ENCODE results near the gene OR52E5. TPM values are rescaled to one million over a fixed set of nuclear protein-coding genes. Genes with fewer than 3 reads are reported as not detected.

Gene OR52E5
- total RNA-seq, 2 experiments from 2014 or later, result not detected

DNA sequence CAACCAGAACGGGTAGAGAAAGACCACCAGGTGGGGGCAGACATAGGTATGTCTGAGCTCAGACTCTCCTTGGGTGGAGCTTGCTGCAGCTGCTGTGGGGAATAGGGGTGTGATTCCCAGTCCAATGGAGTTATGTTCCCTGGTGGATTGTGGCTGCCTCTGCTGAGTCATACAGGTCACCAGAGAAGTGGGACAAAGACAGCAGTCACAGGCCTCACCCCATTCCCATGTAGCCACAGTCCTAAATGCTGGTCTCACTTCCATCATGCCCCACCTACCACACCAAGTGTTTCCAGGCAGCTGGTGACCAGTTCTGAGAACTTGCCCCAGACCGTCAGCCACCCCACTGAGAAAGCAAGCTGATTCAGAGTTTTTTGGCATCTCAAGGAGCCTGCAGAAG is 17.5 kb downstream of the OR52E5 start:
- peaks cover 2% of the 10 kb centered on the region for H3K9me3 Mint-ChIP-seq
- no peak overlapping the region for H3K27ac Mint-ChIP-seq
- CTCF ChIA-PET, result no interaction called here
- H3K36me3 Mint-ChIP-seq (ENCODE audit: low read depth), result peaks cover 2% of the 10 kb centered on the region
- H3K4me1 Mint-ChIP-seq (ENCODE audit: low read depth), result no peaks in the 10 kb centered on the region
- peaks cover 27% of the 10 kb centered on the region for H3K27me3 Mint-ChIP-seq (ENCODE audit: low read depth)
- intact Hi-C loops (cut with micrococcal nuclease), result no loop called here
- no peak overlapping the region for H3K4me3 Mint-ChIP-seq
- DNase-seq, result no peak

DNA sequence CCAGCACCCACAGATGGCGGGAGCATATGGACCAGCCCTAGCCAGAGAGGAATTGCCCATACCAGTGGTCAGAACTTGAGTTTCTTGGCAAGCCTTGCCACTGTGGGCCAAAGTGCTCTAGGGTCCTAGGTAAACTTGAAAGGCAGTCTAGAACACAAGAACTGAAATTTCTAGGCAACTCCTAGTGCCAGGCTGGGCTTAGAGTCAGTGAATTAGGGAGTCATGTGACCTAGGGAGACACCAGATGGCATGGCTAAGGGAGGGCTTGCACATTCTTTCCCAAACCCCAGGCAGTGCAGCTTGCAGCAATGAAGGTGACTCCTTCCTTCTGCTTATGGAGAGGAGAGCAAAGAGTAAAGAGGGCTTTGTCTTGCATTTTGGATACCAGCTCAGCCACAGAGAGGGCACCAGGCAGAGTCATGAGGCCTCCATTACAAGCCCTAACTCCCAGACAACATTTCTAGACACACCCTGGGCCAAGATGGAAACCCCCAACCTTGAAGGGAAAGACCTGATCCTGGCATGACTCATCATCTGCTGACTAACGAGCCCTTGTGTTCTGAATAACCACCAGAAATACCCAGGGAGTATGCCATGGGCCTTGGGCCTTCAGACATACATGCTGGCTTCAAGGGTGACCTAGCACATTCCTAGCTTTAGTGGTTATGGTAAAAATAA is 29.9 kb downstream of the OR52E5 start:
- Mint-ChIP-seq H3K27ac (no peak overlapping the region), H3K36me3 (ENCODE audit: low read depth) (no peaks in the 10 kb centered on the region), H3K9me3 (peaks cover 9% of the 10 kb centered on the region), H3K4me3 (no peak overlapping the region), H3K27me3 (ENCODE audit: low read depth) (no peaks in the 10 kb centered on the region), H3K4me1 (ENCODE audit: low read depth) (no peaks in the 10 kb centered on the region)
- intact Hi-C loops (cut with micrococcal nuclease), result no loop called here
- CTCF ChIA-PET, result no interaction called here
- DNase-seq, result peak; percentile 71

DNA sequence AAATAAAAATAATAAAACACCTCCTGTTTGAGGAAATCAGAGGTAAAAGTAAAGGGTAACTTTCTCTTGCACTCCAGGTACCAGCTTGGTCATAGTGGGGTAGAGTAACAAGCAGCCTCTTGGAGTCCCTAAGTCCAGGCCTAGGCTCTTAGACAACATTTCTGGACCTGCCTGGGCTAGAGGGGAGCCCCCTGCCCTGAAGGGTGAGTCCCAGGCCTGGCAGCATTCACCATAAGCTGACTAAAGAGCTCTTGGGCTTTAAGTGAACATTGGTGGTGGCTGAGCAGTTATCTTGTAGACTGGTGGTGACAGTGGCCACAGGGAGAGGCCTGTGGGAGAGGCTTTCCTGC is 30.4 kb downstream of the OR52E5 start:
- Mint-ChIP-seq H3K4me1 (ENCODE audit: low read depth) (no peaks in the 10 kb centered on the region), H3K9me3 (peaks cover 11% of the 10 kb centered on the region), H3K27me3 (ENCODE audit: low read depth) (peaks cover 1% of the 10 kb centered on the region), H3K36me3 (ENCODE audit: low read depth) (no peaks in the 10 kb centered on the region), H3K4me3 (no peak overlapping the region), H3K27ac (no peak overlapping the region)
- DNase-seq, result no peak
- intact Hi-C loops (cut with micrococcal nuclease), result no loop called here
- CTCF ChIA-PET, result no interaction called here

- intact Hi-C loops (cut with micrococcal nuclease), result no loop called here
- Mint-ChIP-seq H3K4me1 (ENCODE audit: low read depth) (no peaks in the 10 kb centered on the region), H3K4me3 (no peak overlapping the region), H3K36me3 (ENCODE audit: low read depth) (no peaks in the 10 kb centered on the region), H3K9me3 (peaks cover 13% of the 10 kb centered on the region), H3K27ac (no peak overlapping the region), H3K27me3 (ENCODE audit: low read depth) (peaks cover 1% of the 10 kb centered on the region)
- CTCF ChIA-PET, result no interaction called here
- no peak for DNase-seq
These were observed 30.8 kb downstream of the OR52E5 start for GRCh38 chr11:5923794-5924193.

- CTCF ChIA-PET, result no interaction called here
- no peak overlapping the region for H3K4me3 Mint-ChIP-seq
- H3K4me1 Mint-ChIP-seq (ENCODE audit: low read depth), result no peaks in the 10 kb centered on the region
- no peaks in the 10 kb centered on the region for H3K36me3 Mint-ChIP-seq (ENCODE audit: low read depth)
- peaks cover 1% of the 10 kb centered on the region for H3K27me3 Mint-ChIP-seq (ENCODE audit: low read depth)
- DNase-seq, result no peak
- peaks cover 10% of the 10 kb centered on the region for H3K9me3 Mint-ChIP-seq
- H3K27ac Mint-ChIP-seq, result no peak overlapping the region
- intact Hi-C loops (cut with micrococcal nuclease), result no loop called here
These were observed 35.3 kb downstream of the OR52E5 start for GRCh38 chr11:5928271-5928670.

GRCh38 chr11:5928811-5929210 is 35.8 kb downstream of the OR52E5 start:
- CTCF ChIA-PET, result no interaction called here
- DNase-seq, result no peak
- Mint-ChIP-seq H3K36me3 (ENCODE audit: low read depth) (no peaks in the 10 kb centered on the region), H3K4me3 (no peak overlapping the region), H3K27me3 (ENCODE audit: low read depth) (peaks cover 1% of the 10 kb centered on the region), H3K27ac (no peak overlapping the region), H3K9me3 (peaks cover 10% of the 10 kb centered on the region), H3K4me1 (ENCODE audit: low read depth) (no peaks in the 10 kb centered on the region)
- intact Hi-C loops (cut with micrococcal nuclease), result no loop called here

DNA sequence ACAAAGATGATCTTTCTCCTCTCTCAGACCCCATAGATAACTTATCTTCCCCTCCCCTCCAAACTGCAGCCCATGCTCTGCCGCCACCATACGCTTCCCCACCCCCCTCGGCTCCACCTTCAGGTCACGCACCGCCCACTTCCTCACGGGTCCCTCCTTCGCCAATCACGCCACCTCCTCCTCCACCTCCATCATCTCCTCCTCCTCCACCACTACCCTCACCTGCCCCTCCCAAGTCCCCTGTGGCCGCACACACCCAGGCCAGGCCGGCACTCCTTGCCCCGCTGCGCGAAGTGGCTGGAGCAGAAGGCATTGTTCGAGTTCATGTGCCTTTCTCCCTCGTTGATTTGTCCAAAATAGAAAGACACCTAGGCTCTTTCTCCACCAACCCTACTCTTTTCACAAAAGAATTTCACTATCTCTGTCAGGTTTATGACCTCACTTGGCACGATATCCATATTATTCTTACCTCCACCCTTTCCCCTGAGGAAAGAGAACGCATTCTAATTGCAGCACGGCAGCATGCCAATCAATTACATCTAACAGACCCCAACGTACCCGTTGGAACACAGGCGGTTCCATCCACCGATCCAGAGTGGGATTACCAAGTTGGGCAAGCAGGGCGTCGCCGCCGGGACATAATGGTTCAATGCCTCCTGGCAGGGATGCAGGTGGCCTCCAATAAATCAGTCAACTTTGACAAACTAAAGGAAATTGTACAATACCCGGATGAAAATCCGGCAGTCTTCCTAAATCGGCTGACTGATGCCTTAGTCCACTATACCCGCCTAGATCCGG is 36.8 kb downstream of the OR52E5 start:
- H3K4me3 Mint-ChIP-seq, result no peak overlapping the region
- intact Hi-C loops (cut with micrococcal nuclease), result no loop called here
- H3K4me1 Mint-ChIP-seq (ENCODE audit: low read depth), result no peaks in the 10 kb centered on the region
- CTCF ChIA-PET, result no interaction called here
- H3K27me3 Mint-ChIP-seq (ENCODE audit: low read depth), result peaks cover 1% of the 10 kb centered on the region
- H3K9me3 Mint-ChIP-seq, result peaks cover 6% of the 10 kb centered on the region
- no peaks in the 10 kb centered on the region for H3K36me3 Mint-ChIP-seq (ENCODE audit: low read depth)
- no peak for DNase-seq
- no peak overlapping the region for H3K27ac Mint-ChIP-seq

DNA sequence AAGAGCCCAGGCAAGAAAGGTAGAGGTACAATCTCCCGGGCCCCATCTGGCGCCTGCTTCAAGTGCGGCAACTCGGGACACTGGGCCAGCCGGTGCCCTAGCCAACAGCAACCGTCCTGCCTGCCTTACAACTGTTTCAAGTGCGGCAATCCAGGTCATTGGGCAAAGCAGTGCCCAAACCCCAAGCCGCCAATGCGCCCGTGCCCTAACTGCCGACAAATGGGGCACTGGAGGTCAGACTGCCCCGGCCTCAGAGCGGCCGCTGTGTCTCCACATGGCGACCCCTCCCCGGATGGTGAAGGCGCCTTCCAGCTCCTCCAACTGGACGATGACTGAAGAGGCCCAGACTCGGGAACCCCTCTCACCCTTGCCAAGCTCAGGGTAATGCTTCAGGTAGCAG is 37.6 kb downstream of the OR52E5 start:
- Mint-ChIP-seq H3K4me1 (ENCODE audit: low read depth) (no peaks in the 10 kb centered on the region), H3K4me3 (no peak overlapping the region), H3K27me3 (ENCODE audit: low read depth) (peaks cover 1% of the 10 kb centered on the region), H3K9me3 (peaks cover 4% of the 10 kb centered on the region), H3K27ac (no peak overlapping the region), H3K36me3 (ENCODE audit: low read depth) (no peaks in the 10 kb centered on the region)
- intact Hi-C loops (cut with micrococcal nuclease), result no loop called here
- CTCF ChIA-PET, result no interaction called here
- no peak for DNase-seq

- DNase-seq, result no peak
- H3K4me1 Mint-ChIP-seq (ENCODE audit: low read depth), result no peaks in the 10 kb centered on the region
- H3K27ac Mint-ChIP-seq, result no peak overlapping the region
- no peak overlapping the region for H3K4me3 Mint-ChIP-seq
- H3K27me3 Mint-ChIP-seq (ENCODE audit: low read depth), result peaks cover 1% of the 10 kb centered on the region
- peaks cover 4% of the 10 kb centered on the region for H3K9me3 Mint-ChIP-seq
- H3K36me3 Mint-ChIP-seq (ENCODE audit: low read depth), result no peaks in the 10 kb centered on the region
- intact Hi-C loops (cut with micrococcal nuclease), result no loop called here
- CTCF ChIA-PET, result no interaction called here
These were observed 38.1 kb downstream of the OR52E5 start for GRCh38 chr11:5931061-5931460.

- H3K4me3 Mint-ChIP-seq, result no peak overlapping the region
These were observed 39.7 kb downstream of the OR52E5 start for GRCh38 chr11:5932671-5933070.

DNA sequence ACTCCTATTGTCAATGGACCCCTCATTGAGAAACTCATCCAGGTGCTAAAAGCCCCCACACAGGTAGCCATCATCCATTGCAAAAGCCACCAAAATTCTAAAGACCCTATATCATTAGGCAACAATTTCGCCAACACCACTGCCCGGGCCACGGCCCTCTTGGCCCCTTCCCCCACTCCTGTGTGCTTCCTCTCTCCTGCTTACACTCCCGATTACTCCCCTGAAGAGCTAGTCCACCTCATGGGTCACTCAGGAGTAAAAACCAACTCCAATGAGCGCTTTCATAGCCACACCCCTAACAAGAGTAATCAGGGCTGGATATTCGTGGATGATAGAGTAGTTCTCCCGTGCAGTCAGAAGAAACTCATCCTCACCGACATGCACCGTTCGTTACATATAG is 40.1 kb downstream of the OR52E5 start:
- no peaks in the 10 kb centered on the region for H3K4me1 Mint-ChIP-seq (ENCODE audit: low read depth)
- H3K27me3 Mint-ChIP-seq (ENCODE audit: low read depth), result peaks cover 3% of the 10 kb centered on the region
- peaks cover 4% of the 10 kb centered on the region for H3K9me3 Mint-ChIP-seq
- H3K4me3 Mint-ChIP-seq, result no peak overlapping the region
- intact Hi-C loops (cut with micrococcal nuclease), result no loop called here
- DNase-seq, result no peak
- no peaks in the 10 kb centered on the region for H3K36me3 Mint-ChIP-seq (ENCODE audit: low read depth)
- CTCF ChIA-PET, result no interaction called here
- no peak overlapping the region for H3K27ac Mint-ChIP-seq

More at GRCh38 chr11:5932671-5933070, 39.7 kb downstream of the OR52E5 start:
- no peaks in the 10 kb centered on the region for H3K4me1 Mint-ChIP-seq (ENCODE audit: low read depth)
- CTCF ChIA-PET, result no interaction called here
- H3K36me3 Mint-ChIP-seq (ENCODE audit: low read depth), result no peaks in the 10 kb centered on the region
- DNase-seq, result no peak
- peaks cover 4% of the 10 kb centered on the region for H3K9me3 Mint-ChIP-seq
- intact Hi-C loops (cut with micrococcal nuclease), result no loop called here
- H3K27me3 Mint-ChIP-seq (ENCODE audit: low read depth), result peaks cover 3% of the 10 kb centered on the region
- H3K27ac Mint-ChIP-seq, result no peak overlapping the region

GRCh38 chr11:5937868-5938602 is 45.0 kb downstream of the OR52E5 start:
- intact Hi-C loops (cut with micrococcal nuclease), result no loop called here
- Mint-ChIP-seq H3K27me3 (ENCODE audit: low read depth) (peaks cover 2% of the 10 kb centered on the region), H3K4me1 (ENCODE audit: low read depth) (no peaks in the 10 kb centered on the region), H3K4me3 (no peak overlapping the region), H3K27ac (no peak overlapping the region), H3K36me3 (ENCODE audit: low read depth) (no peaks in the 10 kb centered on the region), H3K9me3 (no peaks in the 10 kb centered on the region)
- DNase-seq, result no peak
- CTCF ChIA-PET, result no interaction called here

- CTCF ChIA-PET, result no interaction called here
- Mint-ChIP-seq H3K9me3 (no peaks in the 10 kb centered on the region), H3K27ac (no peak overlapping the region), H3K36me3 (ENCODE audit: low read depth) (no peaks in the 10 kb centered on the region), H3K4me1 (ENCODE audit: low read depth) (no peaks in the 10 kb centered on the region), H3K4me3 (no peak overlapping the region), H3K27me3 (ENCODE audit: low read depth) (peaks cover 2% of the 10 kb centered on the region)
- DNase-seq, result no peak
- intact Hi-C loops (cut with micrococcal nuclease), result no loop called here
These were observed 45.6 kb downstream of the OR52E5 start for GRCh38 chr11:5938603-5938965.

Data from activated naive CD4-positive, alpha-beta T cell treated with anti-CD3 and anti-CD28 coated beads for 36 hours (primary cell).